HG02840 (cell line): ENCODE measurements around the gene ADAM12.

Experiments used
- ATAC-seq: cut with Tn5 transposase; IDR thresholded peaks from one replicate; pipeline ENCODE4 v1.9.1; 2021; ENCODE audit warnings: mild to moderate bottlenecking, moderate library complexity, moderate number of reproducible peaks; ENCODE audit not compliant: unreplicated experiment, low FRiP score

Gene ADAM12

GRCh38 chr10:126098226-126098581 is 290.1 kb downstream of the ADAM12 start:
- ATAC-seq = no peak

GRCh38 chr10:126097558-126098225 is 290.6 kb downstream of the ADAM12 start:
- ATAC-seq = no peak

GRCh38 chr10:126094537-126094936 is 293.7 kb downstream of the ADAM12 start:
- no peak for ATAC-seq

- ATAC-seq = no peak
Measured at GRCh38 chr10:126092366-126093215, 295.7 kb downstream of the ADAM12 start.

- no peak for ATAC-seq
Measured at GRCh38 chr10:126090911-126091728, 297.2 kb downstream of the ADAM12 start.

- no peak for ATAC-seq
Measured at GRCh38 chr10:126090443-126090842, 297.8 kb downstream of the ADAM12 start.

- ATAC-seq = no peak
Measured at GRCh38 chr10:126087796-126088505, 300.3 kb downstream of the ADAM12 start.

- no peak for ATAC-seq
Measured at GRCh38 chr10:126087153-126087680, 301.1 kb downstream of the ADAM12 start.

GRCh38 chr10:126085806-126086205 is 302.5 kb downstream of the ADAM12 start:
- ATAC-seq = no peak

- ATAC-seq = no peak
Measured at GRCh38 chr10:126084369-126084768, 303.9 kb downstream of the ADAM12 start.

GRCh38 chr10:126083009-126083408 is 305.3 kb downstream of the ADAM12 start:
- no peak for ATAC-seq

- ATAC-seq = no peak
Measured at GRCh38 chr10:126081841-126082466, 306.3 kb downstream of the ADAM12 start.

GRCh38 chr10:126080879-126081411 is 307.3 kb downstream of the ADAM12 start:
- no peak for ATAC-seq

GRCh38 chr10:126080291-126080825 is 307.9 kb downstream of the ADAM12 start:
- no peak for ATAC-seq

- ATAC-seq = no peak
Measured at GRCh38 chr10:126075009-126075408, 313.3 kb downstream of the ADAM12 start.

- no peak for ATAC-seq
Measured at GRCh38 chr10:126074291-126074690, 314.0 kb downstream of the ADAM12 start.

- ATAC-seq = no peak
Measured at GRCh38 chr10:126073606-126074005, 314.7 kb downstream of the ADAM12 start.

- no peak for ATAC-seq
Measured at GRCh38 chr10:126072622-126073021, 315.7 kb downstream of the ADAM12 start.
